ENCODE measurements around the gene FARSA.
"Not testable (repeated sequence)": the region's sequence is repeated elsewhere in the genome, so short reads cannot be mapped to it uniquely, and the experiment has no call there.

FARSA gene

GRCh38 chr19:12953799-12954611 is 20.5 kb upstream of the FARSA start:
- peak; percentile 83 for DNase-seq

- DNase-seq: peak; percentile 88
These were observed 19.8 kb upstream of the FARSA start for GRCh38 chr19:12953138-12953798.

- DNase-seq: peak; percentile 85
These were observed 19.1 kb upstream of the FARSA start for GRCh38 chr19:12952488-12953137.

GRCh38 chr19:12952050-12952449 is 18.5 kb upstream of the FARSA start:
- DNase-seq: not testable (repeated sequence)

GRCh38 chr19:12949363-12950283 is 16.1 kb upstream of the FARSA start:
- no peak for DNase-seq

- DNase-seq: no peak
These were observed 15.3 kb upstream of the FARSA start for GRCh38 chr19:12948612-12949362.

GRCh38 chr19:12947702-12948611 is 14.4 kb upstream of the FARSA start:
- no peak for DNase-seq

GRCh38 chr19:12946731-12947496 is 13.4 kb upstream of the FARSA start:
- peak; percentile 30 for DNase-seq

- DNase-seq: peak; percentile 54
These were observed 12.7 kb upstream of the FARSA start for GRCh38 chr19:12946092-12946721.

- DNase-seq: peak; percentile 94
These were observed 12.1 kb upstream of the FARSA start, which contains the start of gene RAD23A for GRCh38 chr19:12945479-12946091. TSS of gene RAD23A (plus strand) at chr19:12945862. CDS start at chr19:12945949, 87 bp downstream.

- no peak for DNase-seq
These were observed 10.7 kb upstream of the FARSA start for GRCh38 chr19:12944104-12944674.

GRCh38 chr19:12943437-12944044 is 10.0 kb upstream of the FARSA start:
- DNase-seq: no peak

GRCh38 chr19:12940897-12941296 is 7.4 kb upstream of the FARSA start:
- no peak for DNase-seq

- DNase-seq: no peak
These were observed 6.5 kb upstream of the FARSA start for GRCh38 chr19:12939975-12940423.

GRCh38 chr19:12938779-12939601 is 5.5 kb upstream of the FARSA start:
- DNase-seq: no peak

GRCh38 chr19:12937927-12938778 is 4.6 kb upstream of the FARSA start, which contains the start of gene CALR:
TSS of gene CALR (plus strand) at chr19:12938609. CDS start at chr19:12938680, 71 bp downstream.
- peak; percentile 98 for DNase-seq

Data from NCI-H2171 treated with DMSO at 0.1 percent for 48 hours (cell line).